ENCODE measurements around the gene LOXL1.

The LOXL1 gene

DNA sequence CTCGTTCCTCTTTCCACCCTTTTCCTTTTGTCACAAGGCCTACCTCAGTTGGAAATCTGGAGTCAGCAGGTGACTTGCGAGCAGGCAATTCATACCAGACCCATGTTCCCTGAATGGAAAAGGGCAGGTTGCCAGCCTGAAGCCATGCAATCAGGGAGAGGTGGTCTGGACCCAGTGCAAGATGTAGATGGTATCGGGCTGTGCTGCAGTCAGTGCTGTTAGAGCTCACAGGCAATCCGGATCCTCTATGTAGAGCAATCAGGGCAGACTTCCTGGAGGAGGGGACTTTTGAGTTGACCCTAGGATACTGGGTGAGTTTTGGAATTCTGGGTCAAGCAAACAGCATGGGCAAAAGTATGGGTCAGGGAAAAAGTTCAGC lies 18.9 kb downstream of the LOXL1 start:
- no peak for TF ChIP-seq CTCF (IDR thresholded peaks at IDR 0.05)

DNA sequence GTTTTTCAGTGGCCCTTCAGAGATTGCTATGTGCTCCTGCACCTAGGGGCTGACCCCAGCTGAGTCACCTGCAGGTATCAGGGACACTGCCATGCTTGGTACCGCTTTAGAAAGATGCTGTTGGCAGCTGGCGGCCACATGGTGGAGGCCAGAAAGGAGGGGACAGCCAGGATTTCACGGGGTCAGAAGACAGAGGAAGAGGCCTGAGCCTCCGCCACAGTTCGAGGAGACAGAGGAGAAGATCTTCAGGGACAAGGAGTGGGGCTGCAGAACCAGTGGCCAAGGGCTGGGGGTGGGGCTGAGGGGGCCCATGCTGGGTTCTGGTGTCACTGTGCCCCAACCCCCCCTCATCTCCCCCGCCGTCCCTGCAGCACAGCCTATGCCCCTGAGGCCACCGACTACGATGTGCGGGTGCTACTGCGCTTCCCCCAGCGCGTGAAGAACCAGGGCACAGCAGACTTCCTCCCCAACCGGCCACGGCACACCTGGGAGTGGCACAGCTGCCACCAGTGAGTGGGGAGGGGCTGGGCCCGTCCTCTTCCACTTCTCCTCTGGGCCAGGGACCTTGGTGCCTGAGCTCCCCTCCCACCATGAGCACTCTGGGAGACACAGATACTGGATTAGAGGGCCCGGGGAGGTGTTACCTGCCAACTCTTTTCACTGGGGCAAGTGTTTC lies 19.9 kb downstream of the LOXL1 start:
- TF ChIP-seq CTCF (IDR thresholded peaks at IDR 0.05) = no peak

GRCh38 chr15:73946795-73947370 lies 20.6 kb downstream of the LOXL1 start:
- no peak for TF ChIP-seq CTCF (IDR thresholded peaks at IDR 0.05)

GRCh38 chr15:73947651-73948050 lies 21.4 kb downstream of the LOXL1 start:
- no peak for TF ChIP-seq CTCF (IDR thresholded peaks at IDR 0.05)

GRCh38 chr15:73948396-73948795 lies 22.1 kb downstream of the LOXL1 start:
- no peak for TF ChIP-seq CTCF (IDR thresholded peaks at IDR 0.05)

- TF ChIP-seq CTCF (IDR thresholded peaks at IDR 0.05) = no peak
These were observed 22.7 kb downstream of the LOXL1 start for GRCh38 chr15:73948982-73949381.

- no peak for TF ChIP-seq CTCF (IDR thresholded peaks at IDR 0.05)
These were observed 23.2 kb downstream of the LOXL1 start for GRCh38 chr15:73949496-73949895.

DNA sequence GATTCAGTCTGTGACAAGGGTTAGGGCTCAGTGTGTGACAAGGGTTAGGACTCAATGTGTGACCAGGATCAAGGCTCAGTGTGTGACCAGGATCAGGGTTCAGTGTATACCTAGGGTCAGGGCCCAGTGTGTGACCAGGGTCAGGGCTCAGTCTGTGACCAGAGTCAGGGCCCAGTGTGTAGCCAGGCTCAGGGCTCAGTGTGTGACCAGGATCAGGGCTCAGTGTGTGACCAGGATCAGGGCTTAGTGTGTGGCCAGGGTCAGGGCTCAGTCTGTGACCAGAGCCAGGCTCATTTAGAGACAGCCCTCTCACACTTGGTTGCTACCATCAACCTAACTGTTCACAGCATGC lies 24.2 kb downstream of the LOXL1 start:
- TF ChIP-seq CTCF (IDR thresholded peaks at IDR 0.05) = no peak
